GM21360 (cell line): Measurements from ENCODE around the gene DENND2D.
A peak's percentile ranks its signal among the peaks of the same experiment; 100 is the strongest.

Source experiments
- ATAC-seq: cut with Tn5 transposase; IDR thresholded peaks from one replicate; pipeline ENCODE4 v1.9.1; 2021; ENCODE audit warnings: mild to moderate bottlenecking, moderate library complexity; ENCODE audit not compliant: unreplicated experiment

DENND2D gene

GRCh38 chr1:111141245-111142220 lies 58.9 kb downstream of the DENND2D start:
- ATAC-seq, result no peak

- peak; percentile 20 for ATAC-seq
Measured at GRCh38 chr1:111140680-111140967, 59.8 kb downstream of the DENND2D start.

- ATAC-seq, result peak; percentile 70
Measured at GRCh38 chr1:111139956-111140679, 60.3 kb downstream of the DENND2D start, which contains the start of the genes CEPT1 and DRAM2. Gene CEPT1, plus strand, starts transcription at chr1:111140223. Its CDS starts 7,492 bp downstream, at chr1:111147715. Gene DRAM2, minus strand, starts transcription at chr1:111140093. Its CDS starts 8,539 bp downstream, at chr1:111131554.

- peak; percentile 37 for ATAC-seq
Measured at GRCh38 chr1:111139324-111139955, 61.0 kb downstream of the DENND2D start.
